ENCODE measurements around the gene MUC6.

The MUC6 gene

DNA sequence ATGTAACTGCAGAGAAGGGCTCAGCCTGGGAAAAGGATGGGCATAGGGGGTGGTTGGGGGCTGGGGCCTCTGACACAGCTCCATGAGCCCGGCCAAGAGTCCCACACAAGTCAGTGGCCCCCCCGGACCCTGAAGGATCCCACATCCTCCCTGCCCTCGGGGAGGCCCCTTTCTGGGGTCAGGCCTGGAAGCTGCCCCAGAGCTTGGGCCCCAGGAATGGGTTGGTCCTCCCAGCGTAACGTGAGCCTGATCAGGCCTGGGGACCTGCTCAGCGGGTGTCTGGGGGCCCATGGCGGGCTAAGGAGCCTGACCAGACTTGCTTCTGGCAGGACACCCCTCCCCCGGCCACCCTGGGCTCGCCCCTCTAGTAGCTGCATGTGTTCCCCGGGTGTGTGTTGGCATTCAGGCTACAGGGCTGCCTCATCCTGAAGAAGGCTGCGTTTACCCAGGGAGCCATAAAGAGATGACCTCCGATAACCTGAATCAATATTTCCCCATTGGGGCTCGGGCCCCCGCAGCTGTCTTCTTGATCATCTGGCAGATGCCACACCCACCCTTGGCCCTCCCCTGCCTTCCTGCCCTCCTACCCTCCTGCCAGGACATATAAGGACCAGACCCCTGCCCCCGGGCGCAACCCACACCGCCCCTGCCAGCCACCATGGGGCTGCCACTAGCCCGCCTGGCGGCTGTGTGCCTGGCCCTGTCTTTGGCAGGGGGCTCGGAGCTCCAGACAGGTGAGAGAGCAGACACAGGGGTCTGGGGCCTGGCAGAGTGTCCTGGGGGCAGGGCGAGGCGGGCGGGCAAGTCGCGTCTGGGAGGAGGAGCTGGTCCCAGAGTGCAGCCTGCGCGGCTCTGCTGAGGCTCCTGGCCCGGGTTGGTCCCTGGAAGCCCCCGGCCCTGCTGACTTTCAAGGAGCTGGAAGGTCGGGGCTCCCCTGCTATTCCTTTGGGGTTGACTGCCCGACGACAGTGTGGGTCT, 38.0 kb upstream of the MUC6 start, which contains the start of gene MUC2:
MUC2 (plus strand) TSS at position 631 of the 978 bp plus-strand sequence.
- TF ChIP-seq EZH2 (optimal IDR thresholded peaks at IDR 0.05; ENCODE audit: low read depth, low read length): no peak
- TF ChIP-seq, protein P1, sequence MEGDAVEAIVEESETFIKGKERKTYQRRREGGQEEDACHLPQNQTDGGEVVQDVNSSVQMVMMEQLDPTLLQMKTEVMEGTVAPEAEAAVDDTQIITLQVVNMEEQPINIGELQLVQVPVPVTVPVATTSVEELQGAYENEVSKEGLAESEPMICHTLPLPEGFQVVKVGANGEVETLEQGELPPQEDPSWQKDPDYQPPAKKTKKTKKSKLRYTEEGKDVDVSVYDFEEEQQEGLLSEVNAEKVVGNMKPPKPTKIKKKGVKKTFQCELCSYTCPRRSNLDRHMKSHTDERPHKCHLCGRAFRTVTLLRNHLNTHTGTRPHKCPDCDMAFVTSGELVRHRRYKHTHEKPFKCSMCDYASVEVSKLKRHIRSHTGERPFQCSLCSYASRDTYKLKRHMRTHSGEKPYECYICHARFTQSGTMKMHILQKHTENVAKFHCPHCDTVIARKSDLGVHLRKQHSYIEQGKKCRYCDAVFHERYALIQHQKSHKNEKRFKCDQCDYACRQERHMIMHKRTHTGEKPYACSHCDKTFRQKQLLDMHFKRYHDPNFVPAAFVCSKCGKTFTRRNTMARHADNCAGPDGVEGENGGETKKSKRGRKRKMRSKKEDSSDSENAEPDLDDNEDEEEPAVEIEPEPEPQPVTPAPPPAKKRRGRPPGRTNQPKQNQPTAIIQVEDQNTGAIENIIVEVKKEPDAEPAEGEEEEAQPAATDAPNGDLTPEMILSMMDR (IDR thresholded peaks at IDR 0.05; ENCODE audit: low read length): no peak
- no peak for TF ChIP-seq EZH2phosphoT487 (IDR thresholded peaks at IDR 0.05; ENCODE audit: low read length)
- Histone ChIP-seq H3K4me2 (ENCODE audit: low read depth, low read length) (no peak within 1 kb of the TSS), H3K4me3 (ENCODE audit: low read length) (no peak within 1 kb of the TSS), H2AFZ (ENCODE audit: low read length) (no peak within 1 kb of the TSS), H3K27ac (ENCODE audit: low read length) (no peak within 1 kb of the TSS), H3K9me2 (replicated peaks; ENCODE audit: insufficient read depth, low read length) (no peaks in the 10 kb centered on the region), H3K9me3 (replicated peaks; ENCODE audit: insufficient read depth, low read length) (no peaks in the 10 kb centered on the region), H3F3A (ENCODE audit: insufficient read depth, low read length) (no peaks in the 10 kb centered on the region), H3K27me3 (replicated peaks; ENCODE audit: insufficient read depth, low read length) (peaks cover 65% of the 10 kb centered on the region), H3K36me3 (replicated peaks; ENCODE audit: insufficient read depth, low read length) (no peaks in the 10 kb centered on the region), H3K9ac (ENCODE audit: low read length) (no peak within 1 kb of the TSS), H4K20me1 (ENCODE audit: insufficient read depth, low read length) (no peaks in the 10 kb centered on the region), H3K79me2 (ENCODE audit: low read length) (no peaks in the 10 kb centered on the region), H3K4me1 (ENCODE audit: low read length) (no peaks in the 10 kb centered on the region)
- no peak for DNase-seq

DNA sequence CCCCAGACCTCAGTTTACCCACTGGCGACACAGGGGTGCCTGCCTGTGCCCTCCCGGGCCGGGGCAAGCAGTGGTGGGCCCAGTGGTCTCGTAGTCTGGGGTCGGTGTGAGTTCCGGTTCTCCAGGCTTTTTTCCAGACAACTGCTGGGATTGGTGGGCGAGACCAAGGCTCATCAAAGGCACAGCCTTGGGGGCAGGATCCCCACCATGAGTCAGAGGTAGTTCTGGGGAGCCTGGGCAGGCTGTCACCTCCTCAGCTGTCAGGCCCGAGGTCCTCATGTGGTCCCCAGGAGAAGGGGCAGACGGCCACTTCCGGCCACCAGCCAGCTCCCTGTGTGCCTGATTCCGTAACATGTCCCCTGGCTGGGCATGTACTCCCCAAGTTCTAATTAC, 37.3 kb upstream of the MUC6 start:
- TF ChIP-seq EZH2phosphoT487 (IDR thresholded peaks at IDR 0.05; ENCODE audit: low read length): no peak
- TF ChIP-seq EZH2 (optimal IDR thresholded peaks at IDR 0.05; ENCODE audit: low read depth, low read length): no peak
- TF ChIP-seq, protein P1 (IDR thresholded peaks at IDR 0.05; ENCODE audit: low read length): no peak
- Histone ChIP-seq H3K27me3 (replicated peaks; ENCODE audit: insufficient read depth, low read length) (peaks cover 69% of the 10 kb centered on the region), H3F3A (ENCODE audit: insufficient read depth, low read length) (no peaks in the 10 kb centered on the region), H3K4me3 (ENCODE audit: low read length) (no peak overlapping the region), H3K9me2 (replicated peaks; ENCODE audit: insufficient read depth, low read length) (no peaks in the 10 kb centered on the region), H3K4me2 (ENCODE audit: low read depth, low read length) (no peak overlapping the region), H3K36me3 (replicated peaks; ENCODE audit: insufficient read depth, low read length) (no peaks in the 10 kb centered on the region), H2AFZ (ENCODE audit: low read length) (no peak overlapping the region), H3K4me1 (ENCODE audit: low read length) (no peaks in the 10 kb centered on the region), H3K9ac (ENCODE audit: low read length) (no peak overlapping the region), H3K9me3 (replicated peaks; ENCODE audit: insufficient read depth, low read length) (no peaks in the 10 kb centered on the region), H3K27ac (ENCODE audit: low read length) (no peak overlapping the region), H4K20me1 (ENCODE audit: insufficient read depth, low read length) (no peaks in the 10 kb centered on the region), H3K79me2 (ENCODE audit: low read length) (no peaks in the 10 kb centered on the region)
- no peak for DNase-seq

DNA sequence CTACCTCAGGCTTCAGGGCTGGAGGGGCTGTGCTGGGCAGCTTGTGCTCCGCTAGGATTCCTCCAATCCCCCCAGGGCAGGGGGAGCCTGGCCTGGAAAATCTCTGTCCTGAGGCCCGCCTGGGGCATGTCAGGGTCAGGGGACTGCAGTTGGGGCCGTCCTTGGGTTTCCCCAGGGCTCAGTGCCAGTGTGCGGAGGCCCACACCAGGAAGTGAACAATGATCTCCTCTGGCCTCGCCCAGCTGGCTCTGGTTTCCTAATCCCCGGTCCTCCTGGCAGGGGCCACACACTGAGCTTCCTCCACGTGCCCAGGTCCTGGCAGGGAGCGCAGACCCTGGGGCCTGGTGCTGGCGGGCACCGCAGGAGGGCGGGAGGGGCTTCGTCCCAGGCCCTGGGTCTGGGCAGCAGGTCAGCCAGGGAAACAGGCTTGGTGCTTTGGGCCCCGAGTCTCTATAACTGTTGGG, 36.8 kb upstream of the MUC6 start:
- H3K9me2 ChIP-seq (replicated peaks; ENCODE audit: insufficient read depth, low read length): no peaks in the 10 kb centered on the region
- peaks cover 74% of the 10 kb centered on the region for H3K27me3 ChIP-seq (replicated peaks; ENCODE audit: insufficient read depth, low read length)
- no peak overlapping the region for H3K4me2 ChIP-seq (ENCODE audit: low read depth, low read length)
- no peak for DNase-seq
- H4K20me1 ChIP-seq (ENCODE audit: insufficient read depth, low read length): no peaks in the 10 kb centered on the region
- H3F3A ChIP-seq (ENCODE audit: insufficient read depth, low read length): no peaks in the 10 kb centered on the region
- no peak overlapping the region for H3K9ac ChIP-seq (ENCODE audit: low read length)
- H2AFZ ChIP-seq (ENCODE audit: low read length): no peak overlapping the region
- H3K9me3 ChIP-seq (replicated peaks; ENCODE audit: insufficient read depth, low read length): no peaks in the 10 kb centered on the region
- H3K4me1 ChIP-seq (ENCODE audit: low read length): no peaks in the 10 kb centered on the region
- H3K27ac ChIP-seq (ENCODE audit: low read length): no peak overlapping the region
- H3K79me2 ChIP-seq (ENCODE audit: low read length): no peaks in the 10 kb centered on the region
- no peaks in the 10 kb centered on the region for H3K36me3 ChIP-seq (replicated peaks; ENCODE audit: insufficient read depth, low read length)
- TF ChIP-seq, protein P1 (IDR thresholded peaks at IDR 0.05; ENCODE audit: low read length): no peak
- TF ChIP-seq EZH2 (optimal IDR thresholded peaks at IDR 0.05; ENCODE audit: low read depth, low read length) (no peak), EZH2phosphoT487 (IDR thresholded peaks at IDR 0.05; ENCODE audit: low read length) (no peak)
- no peak overlapping the region for H3K4me3 ChIP-seq (ENCODE audit: low read length)
